Measurements from ENCODE around the gene DCST2. TPM values are rescaled to one million over a fixed set of nuclear protein-coding genes. Genes with fewer than 3 reads are reported as not detected.
A peak's percentile ranks its signal among the peaks of the same experiment; 100 is the strongest.

DCST2 gene
- total and polyA plus RNA-seq, 2 of the 8 experiments (the other 6 are each of a cell fraction or from before 2014, with no cell fraction given), result 0.43 to 2.1 TPM

- TF ChIP-seq RNF2 (IDR thresholded peaks at IDR 0.05; ENCODE audit: borderline replicate concordance, low read depth, low read length, missing control alignments, poor library complexity, severe bottlenecking) (no peak), CHD7 (IDR thresholded peaks at IDR 0.05; ENCODE audit: insufficient replicate concordance, low read length) (no peak), RAD21 (IDR thresholded peaks at IDR 0.05 in 1 of 2, conservative IDR thresholded peaks at IDR 0.05 in 1 of 2; ENCODE audit: low read depth in 2 of 2, low read length in 2 of 2) (no peak), E2F6 (IDR thresholded peaks at IDR 0.05) (peak; percentile 95)
These were observed 33.8 kb downstream of the DCST2 start (continued) for GRCh38 chr1:154999571-155000410.

Data from H1 (cell line).